ENCODE measurements around the gene CYB5D1.
"Not testable (repeated sequence)": the region's sequence is repeated elsewhere in the genome, so short reads cannot be mapped to it uniquely, and the experiment has no call there.

- TF ChIP-seq CTCF, POLR2A (IDR thresholded peaks at IDR 0.05): not testable (repeated sequence)
These were observed 6.6 kb downstream of the CYB5D1 start for GRCh38 chr17:7864384-7864783.

All from Peyer's patch (tissue), 4 donors.